ENCODE measurements around the gene CCNB2.
"Not testable (repeated sequence)": the region's sequence is repeated elsewhere in the genome, so short reads cannot be mapped to it uniquely, and the experiment has no call there.

CCNB2 gene

GRCh38 chr15:59104912-59105732 lies at the start of gene CCNB2:
TSS of gene CCNB2 (plus strand) at chr15:59105146. CDS start at chr15:59105269, 123 bp downstream.
- DNase-seq = peak; percentile 97

DNA sequence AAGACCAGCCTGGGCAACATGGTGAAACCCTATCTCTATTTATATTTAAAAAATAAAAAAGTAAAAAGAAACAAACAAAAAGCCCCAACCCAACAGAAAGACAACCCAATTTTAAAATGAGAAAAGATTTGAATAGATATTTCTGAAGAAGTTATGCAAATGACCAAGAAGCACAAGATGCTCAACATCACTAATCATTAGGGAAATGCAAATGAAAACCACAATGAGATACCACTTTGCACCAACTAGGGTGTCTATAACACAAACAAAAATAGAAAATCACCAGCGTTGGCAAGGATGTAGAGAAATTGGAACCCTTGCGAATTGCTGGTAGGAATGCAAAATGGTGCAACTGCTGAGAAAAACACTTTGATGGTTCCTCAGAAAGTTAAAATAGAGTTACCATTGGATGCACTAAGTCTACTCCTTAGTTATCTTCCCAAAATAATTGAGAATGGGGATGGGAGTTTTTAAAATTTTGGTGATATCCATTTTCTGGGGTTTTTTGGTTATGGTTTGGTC lies 45.8 kb upstream of the CCNB2 start:
- DNase-seq = no peak

GRCh38 chr15:59060348-59060747 lies 44.6 kb upstream of the CCNB2 start:
- no peak for DNase-seq

DNA sequence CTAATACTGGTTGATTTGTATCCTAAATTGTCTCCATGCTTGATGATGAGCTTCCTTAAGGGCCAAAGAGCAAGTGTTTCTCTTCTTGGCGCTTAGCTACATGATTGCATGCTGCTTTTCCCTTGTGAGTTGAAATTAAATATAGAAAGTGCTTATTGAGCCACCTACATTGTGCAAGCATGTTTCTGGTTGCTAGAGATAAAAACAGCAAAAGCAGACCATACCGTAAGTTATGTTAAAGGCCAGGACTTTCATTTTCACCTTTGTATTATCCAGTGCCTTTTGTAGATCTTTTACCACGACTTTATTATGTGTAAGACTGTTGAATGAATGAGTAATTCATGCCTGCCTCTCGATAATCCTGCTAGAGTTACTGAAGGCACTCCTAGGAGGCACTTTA lies 41.9 kb upstream of the CCNB2 start:
- peak; percentile 75 for DNase-seq

DNA sequence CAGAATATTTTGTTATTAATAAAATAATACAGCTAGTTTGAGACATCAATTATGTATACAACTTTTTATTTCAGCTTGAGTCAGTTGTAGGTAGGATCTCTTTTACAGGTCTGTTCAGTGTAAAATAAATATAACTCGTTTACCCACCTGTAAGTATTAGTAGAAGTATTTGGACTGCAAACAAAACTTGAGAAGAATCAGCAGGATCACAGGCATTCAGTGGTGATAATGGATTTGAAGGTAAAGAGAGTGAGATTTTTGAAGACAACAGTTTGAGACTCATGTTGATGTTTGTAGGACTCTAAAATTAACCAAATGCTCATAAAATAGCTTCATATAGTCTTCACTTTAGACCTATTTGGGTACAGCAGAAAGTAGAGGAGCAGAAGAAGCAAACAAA lies 35.5 kb upstream of the CCNB2 start:
- DNase-seq = no peak

GRCh38 chr15:59074607-59075006 lies 30.3 kb upstream of the CCNB2 start:
- DNase-seq = no peak

GRCh38 chr15:59087731-59088130 lies 17.2 kb upstream of the CCNB2 start:
- DNase-seq = no peak

- no peak for DNase-seq
Observed at GRCh38 chr15:59094077-59094476, 10.9 kb upstream of the CCNB2 start.

- DNase-seq = no peak
Observed at GRCh38 chr15:59096429-59096828, 8.5 kb upstream of the CCNB2 start.

DNA sequence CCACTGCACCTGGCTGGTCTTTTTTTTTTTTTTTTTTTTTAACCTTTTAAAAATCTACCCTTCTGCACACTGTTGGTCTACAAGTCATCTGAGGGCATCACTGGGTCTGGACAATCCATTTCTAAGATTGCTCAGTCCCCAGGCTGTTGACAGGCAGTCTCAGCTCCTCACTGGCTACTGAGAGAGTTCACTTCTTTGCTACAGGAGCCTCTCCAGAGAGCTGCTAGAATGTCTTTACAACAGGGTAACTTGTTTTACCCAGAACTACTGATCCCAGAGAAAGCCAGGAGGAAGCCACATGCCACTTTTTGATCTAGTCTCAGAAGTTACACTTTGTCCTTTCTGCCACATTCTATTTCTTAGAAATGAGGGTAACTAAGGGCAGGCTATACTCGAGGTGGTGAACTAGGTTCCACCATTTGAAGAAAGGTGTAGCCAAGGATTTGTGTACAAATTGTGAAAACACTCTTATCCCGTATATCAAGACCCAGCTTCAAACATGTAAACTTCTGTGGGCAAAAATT lies 5.7 kb upstream of the CCNB2 start:
- DNase-seq = no peak

DNA sequence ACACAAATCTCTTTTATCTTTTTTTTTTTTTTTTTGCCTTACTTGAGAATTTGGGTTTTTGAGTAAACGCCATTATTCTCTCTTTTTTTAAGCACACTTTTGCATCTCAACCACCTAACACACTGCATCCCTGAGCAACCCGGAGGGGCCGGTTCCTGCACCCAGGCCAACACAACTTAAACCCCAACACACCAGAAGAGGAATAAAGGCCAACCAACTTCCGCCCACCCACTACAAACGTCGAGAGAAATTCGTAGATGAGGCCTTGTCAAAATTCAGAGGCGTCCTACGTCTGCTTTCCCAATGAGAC lies 389 bp upstream of the CCNB2 start:
- DNase-seq = no peak

DNA sequence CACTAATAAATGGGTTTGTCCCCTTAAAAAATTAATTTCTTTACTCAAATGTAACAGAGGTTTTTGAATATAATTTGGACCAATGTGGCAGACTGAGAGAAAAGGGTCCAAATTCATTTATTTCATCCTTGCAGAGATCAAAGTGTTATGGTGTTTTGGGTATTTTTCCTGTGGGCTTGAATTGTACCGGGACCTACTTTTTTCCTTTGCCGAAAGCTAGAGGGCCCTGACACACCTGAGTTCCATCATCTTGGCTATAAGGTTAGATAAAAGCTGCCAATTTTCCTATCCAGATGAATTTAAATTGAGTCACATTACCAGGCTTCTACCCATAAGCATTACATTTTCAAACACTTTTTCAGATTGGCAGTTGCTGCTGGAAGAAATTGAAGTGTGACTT lies 908 bp downstream of the CCNB2 start:
- DNase-seq = no peak

DNA sequence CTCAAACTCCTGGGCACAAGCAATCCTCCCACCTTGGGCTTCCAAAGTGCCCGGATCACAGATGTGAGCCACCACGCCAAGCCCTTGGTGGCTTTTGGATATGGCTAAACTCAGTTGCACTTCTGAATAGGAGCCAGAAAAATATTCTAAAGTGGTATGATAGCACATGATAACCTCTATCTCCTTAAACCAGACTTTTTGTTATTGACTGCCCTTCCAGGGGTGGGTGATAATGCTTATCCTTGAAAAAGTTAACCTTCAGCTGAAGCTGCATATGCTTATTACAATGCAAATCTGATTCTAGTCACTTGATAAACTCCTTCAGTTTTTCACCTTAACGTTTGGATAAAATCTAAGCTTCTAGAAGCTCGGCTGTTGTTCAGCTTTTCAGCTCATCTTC lies 6.3 kb downstream of the CCNB2 start:
- no peak for DNase-seq

GRCh38 chr15:59115047-59115446 lies 10.1 kb downstream of the CCNB2 start:
- no peak for DNase-seq

- DNase-seq = no peak
Observed at GRCh38 chr15:59116141-59116540, 11.2 kb downstream of the CCNB2 start.

DNA sequence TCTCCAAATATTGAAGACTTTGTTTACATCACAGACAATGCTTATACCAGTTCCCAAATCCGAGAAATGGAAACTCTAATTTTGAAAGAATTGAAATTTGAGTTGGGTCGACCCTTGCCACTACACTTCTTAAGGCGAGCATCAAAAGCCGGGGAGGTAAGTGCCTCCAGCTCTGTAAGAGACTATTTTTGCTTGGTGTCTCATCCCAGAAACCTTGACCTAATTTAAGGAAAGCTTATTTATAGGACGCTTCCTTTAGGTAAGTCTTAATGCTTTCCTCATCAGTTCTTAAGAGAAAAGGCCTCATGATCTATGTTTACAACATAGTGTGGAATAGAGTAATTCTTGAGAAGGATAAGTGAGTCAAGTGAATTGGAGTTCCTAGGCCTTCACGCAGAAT lies 11.8 kb downstream of the CCNB2 start:
- no peak for DNase-seq

- DNase-seq = no peak
Observed at GRCh38 chr15:59119625-59120024, 14.7 kb downstream of the CCNB2 start.

GRCh38 chr15:59120937-59121336 lies 16.0 kb downstream of the CCNB2 start:
- DNase-seq = no peak

- DNase-seq = no peak
Observed at GRCh38 chr15:59124261-59124660, 19.3 kb downstream of the CCNB2 start.

DNA sequence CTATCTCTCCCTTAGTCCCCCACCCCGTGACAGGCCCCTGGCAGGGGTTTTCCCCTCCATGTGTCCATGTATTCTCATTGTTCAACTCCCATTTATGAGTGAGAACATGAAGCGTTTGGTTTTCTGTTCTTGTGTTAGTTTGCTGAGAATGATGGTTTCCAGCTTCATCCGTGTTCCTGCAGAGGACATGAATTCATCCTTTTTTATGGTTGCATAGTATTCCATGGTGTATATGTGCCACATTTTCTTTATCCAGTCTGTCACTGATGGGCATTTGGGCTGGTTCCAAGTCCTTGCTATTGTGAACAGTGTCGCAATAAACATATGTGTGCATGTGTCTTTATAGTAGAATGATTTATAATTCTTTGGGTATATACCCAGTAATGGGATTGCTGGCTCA lies 20.7 kb downstream of the CCNB2 start:
- not testable (repeated sequence) for DNase-seq

GRCh38 chr15:59127255-59127654 lies 22.3 kb downstream of the CCNB2 start:
- peak; percentile 40 for DNase-seq

DNA sequence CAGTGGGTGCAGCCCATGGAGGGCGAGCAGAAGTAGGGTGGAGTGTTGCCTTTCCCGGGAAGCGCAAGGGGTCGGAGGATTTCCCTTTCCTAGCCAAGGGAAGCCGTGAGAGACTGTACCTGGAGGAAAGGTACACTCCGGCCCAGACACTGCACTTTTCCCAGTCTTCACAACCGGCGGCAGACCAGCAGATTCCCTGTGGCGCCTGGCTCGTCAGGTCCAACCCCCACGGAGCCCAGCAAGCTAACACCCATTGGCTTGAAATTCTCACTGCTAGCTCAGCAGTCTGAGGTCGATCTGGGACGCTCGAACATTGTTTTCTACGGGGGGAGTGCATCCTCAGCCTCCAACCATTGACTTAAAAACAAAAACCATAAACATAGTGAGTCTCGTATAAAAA lies 26.5 kb downstream of the CCNB2 start:
- DNase-seq = no peak

DNA sequence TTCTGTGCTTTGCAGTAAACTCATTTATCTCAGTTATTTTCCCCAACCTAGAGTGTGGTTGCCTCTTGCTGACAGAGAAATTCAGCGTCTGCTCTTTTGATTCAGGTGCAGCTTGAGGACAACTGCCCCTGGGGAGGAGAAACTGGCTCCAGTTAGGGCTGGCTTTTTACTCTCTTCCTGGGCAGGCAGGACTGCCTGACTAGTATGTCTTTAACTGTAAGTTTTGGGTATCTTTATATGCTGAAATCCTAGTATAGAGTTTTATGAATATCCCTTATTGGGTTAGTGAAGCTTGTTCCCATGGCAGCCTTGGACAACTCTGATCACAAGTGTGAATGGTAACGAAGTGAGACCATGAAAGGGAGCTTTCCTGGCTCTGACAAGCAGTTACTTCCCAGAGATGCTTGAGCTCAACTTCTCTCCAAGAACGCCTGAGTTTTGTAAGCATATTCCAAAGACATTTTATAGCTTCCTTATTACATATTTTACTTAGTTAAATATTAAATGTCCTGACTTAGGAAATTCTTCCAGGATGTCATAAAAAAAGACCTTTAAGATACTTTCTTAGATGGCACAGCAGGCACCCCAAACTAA lies 27.1 kb downstream of the CCNB2 start:
- DNase-seq = no peak

GRCh38 chr15:59133929-59134427 lies 29.0 kb downstream of the CCNB2 start:
- DNase-seq = no peak

All from MV-4-11 (cell line).